H1 (cell line): Measurements from ENCODE around the gene RNF145. TPM values are rescaled to one million over a fixed set of nuclear protein-coding genes. Genes with fewer than 3 reads are reported as not detected.

Source experiments
- CTCF ChIA-PET: fragments of 300-600 bp; sonication (Branson Sonifier 250); formaldehyde crosslinking; loops from one replicate; lab custom pipeline; 2021; ENCODE audit not compliant: partially characterized antibody; lab: Charles Lee
- POLR2A ChIA-PET: fragments of 300-600 bp; sonication (Branson Sonifier 250); formaldehyde crosslinking; loops from one replicate; lab custom pipeline; 2021; ENCODE audit warnings: inconsistent platforms; ENCODE audit not compliant: partially characterized antibody; lab: Charles Lee
- DNase-seq, 2 experiments: peaks; one replicate each; pipeline versions ENCODE4 v3.0.0 to v3.0.0-alpha.2; 2010 to 2022; ENCODE audit warnings: low spot score in 2 of 2, low read depth in 1 of 2, mixed read lengths in 1 of 2
- FAIRE-seq: peaks from 2 replicates; lab custom pipeline; 2011; peaks lifted over from hg19 to GRCh38; lab: Jason Lieb, UNC
- H2AFZ ChIP-seq: 2 replicates; pipeline ENCODE4 v1.8.1; 2012; ENCODE audit warnings: low read length, inconsistent platforms
- H2AK5ac ChIP-seq: 2 replicates; pipeline ENCODE4 v1.6.1; 2013; ENCODE audit warnings: low read depth, low read length
- H2BK120ac ChIP-seq: replicated peaks from 2 replicates; pipeline ENCODE3; 2013; ENCODE audit warnings: low read depth, low read length, inconsistent platforms
- H2BK12ac ChIP-seq: 2 replicates; pipeline ENCODE4 v1.6.1; 2013; ENCODE audit warnings: low read depth, low read length
- H2BK15ac ChIP-seq: 2 replicates; pipeline ENCODE4 v1.6.1; 2013; ENCODE audit warnings: low read length
- H2BK20ac ChIP-seq: 2 replicates; pipeline ENCODE4 v1.6.1; 2013; ENCODE audit warnings: low read length
- H2BK5ac ChIP-seq: 2 replicates; pipeline ENCODE4 v1.6.1; 2013; ENCODE audit warnings: low read depth, low read length
- H3K14ac ChIP-seq: 2 replicates; pipeline ENCODE4 v1.6.1; 2013; ENCODE audit warnings: inconsistent platforms; ENCODE audit not compliant: insufficient read length
- H3K18ac ChIP-seq: 2 replicates; pipeline ENCODE4 v1.6.1; 2013; ENCODE audit warnings: low read length; ENCODE audit errors: extremely low read depth
- H3K23ac ChIP-seq: 2 replicates; pipeline ENCODE4 v1.6.1; 2013; ENCODE audit warnings: inconsistent platforms; ENCODE audit not compliant: insufficient read length
- H3K23me2 ChIP-seq: 2 replicates; pipeline ENCODE4 v1.6.1; 2013; ENCODE audit warnings: low read depth, low read length
- H3K27ac ChIP-seq: 2 replicates; pipeline ENCODE4 v1.6.1; 2011; ENCODE audit warnings: low read depth, low read length, inconsistent platforms
- H3K27me3 ChIP-seq, 4 experiments: replicated peaks in 1 of 4; 1 replicate in 1 of 4; 2 replicates in 3 of 4; pipeline versions ENCODE4 v1.6.1 to v1.8.1; 2011 to 2013; ENCODE audit warnings: low read length in 3 of 4, mild to moderate bottlenecking in 3 of 4, inconsistent platforms in 2 of 4, mixed read lengths in 2 of 4, moderate library complexity in 1 of 4; ENCODE audit not compliant: control insufficient read depth in 3 of 4, insufficient read depth in 3 of 4; ENCODE audit errors: extremely low read depth in 1 of 4
- H3K36me3 ChIP-seq, 4 experiments: 2 replicates each; pipeline versions ENCODE4 v1.6.1 to v1.8.1; 2011 to 2013; ENCODE audit warnings: mild to moderate bottlenecking in 4 of 4, low read length in 3 of 4, moderate library complexity in 2 of 4, control low read depth in 1 of 4, inconsistent platforms in 1 of 4; ENCODE audit not compliant: insufficient read depth in 4 of 4, control insufficient read depth in 2 of 4
- H3K4ac ChIP-seq: replicated peaks from 2 replicates; pipeline ENCODE3; 2013; ENCODE audit warnings: low read length, low read depth, mixed read lengths, inconsistent platforms; ENCODE audit not compliant: insufficient read length
- H3K4me1 ChIP-seq, 4 experiments: replicated peaks in 1 of 4; 1 replicate in 1 of 4; 2 replicates in 3 of 4; pipeline versions ENCODE4 v1.6.1 to v1.8.1; 2011 to 2013; ENCODE audit warnings: low read length in 3 of 4, inconsistent platforms in 2 of 4, mixed read lengths in 1 of 4; ENCODE audit not compliant: insufficient read depth in 4 of 4, control insufficient read depth in 3 of 4
- H3K4me2 ChIP-seq, 2 experiments: 2 replicates each; pipeline versions ENCODE4 v1.6.1 to v1.8.1; 2011 to 2013; ENCODE audit warnings: low read depth in 2 of 2, low read length in 2 of 2, control low read depth in 1 of 2, inconsistent platforms in 1 of 2, mild to moderate bottlenecking in 1 of 2; ENCODE audit not compliant: insufficient read depth in 1 of 2
- H3K4me3 ChIP-seq, 4 experiments: fragments of 200-600, 300-600 bp in 1 of 4; sonication (generic), shearing (Covaris generic), sonication (Bioruptor Twin) in 1 of 4; 2 replicates each; pipeline versions ENCODE4 v1.5.1 to v1.8.1; 2011 to 2016; ENCODE audit warnings: low read length in 4 of 4, low read depth in 3 of 4, control low read depth in 2 of 4, inconsistent platforms in 2 of 4, mild to moderate bottlenecking in 2 of 4, mixed read lengths in 1 of 4, moderate library complexity in 1 of 4; ENCODE audit not compliant: insufficient read depth in 2 of 4; ENCODE audit errors: extremely low read depth in 1 of 4
- H3K56ac ChIP-seq: replicated peaks from 2 replicates; pipeline ENCODE3; 2013; ENCODE audit warnings: low read depth, mild to moderate bottlenecking, mixed read lengths, low read length, inconsistent platforms; ENCODE audit not compliant: insufficient read length
- H3K79me1 ChIP-seq: 2 replicates; pipeline ENCODE4 v1.6.1; 2013; ENCODE audit warnings: low read depth, low read length, control low read depth
- H3K79me2 ChIP-seq, 2 experiments: 2 replicates each; pipeline versions ENCODE4 v1.6.1 to v1.8.1; 2012 to 2013; ENCODE audit warnings: low read length in 2 of 2, mild to moderate bottlenecking in 2 of 2, inconsistent platforms in 1 of 2; ENCODE audit not compliant: insufficient read depth in 2 of 2, control insufficient read depth in 1 of 2
- H3K9ac ChIP-seq, 4 experiments: replicated peaks in 1 of 4; 1 replicate in 1 of 4; 2 replicates in 3 of 4; pipeline versions ENCODE4 v1.6.1 to v1.8.1; 2011 to 2013; ENCODE audit warnings: low read depth in 3 of 4, low read length in 3 of 4, control low read depth in 2 of 4, mild to moderate bottlenecking in 2 of 4, moderate library complexity in 2 of 4, inconsistent platforms in 1 of 4; ENCODE audit errors: extremely low read depth in 1 of 4
- H3K9me3 ChIP-seq, 2 experiments: 2 replicates each; pipeline versions ENCODE4 v1.6.1 to v1.8.1; 2012 to 2013; ENCODE audit warnings: mild to moderate bottlenecking in 2 of 2, moderate library complexity in 2 of 2, control low read depth in 1 of 2, inconsistent platforms in 1 of 2, low read depth in 1 of 2, low read length in 1 of 2, mixed read lengths in 1 of 2; ENCODE audit not compliant: insufficient read depth in 2 of 2
- H4K20me1 ChIP-seq, 2 experiments: replicated peaks in 1 of 2; 2 replicates each; pipeline versions ENCODE3 to v1.8.1; 2011 to 2013; ENCODE audit warnings: inconsistent platforms in 2 of 2, low read length in 2 of 2, mild to moderate bottlenecking in 1 of 2; ENCODE audit not compliant: insufficient read depth in 2 of 2, control insufficient read depth in 1 of 2
- H4K5ac ChIP-seq: 2 replicates; pipeline ENCODE4 v1.6.1; 2013; ENCODE audit warnings: low read length, low read depth, mixed read lengths, inconsistent platforms; ENCODE audit not compliant: insufficient read length
- H4K8ac ChIP-seq: 2 replicates; pipeline ENCODE4 v1.8.0; 2013; ENCODE audit warnings: mild to moderate bottlenecking, moderate library complexity, low read length, inconsistent platforms; ENCODE audit not compliant: insufficient read depth; ENCODE audit errors: extremely low read depth
- H4K91ac ChIP-seq: replicated peaks from 2 replicates; pipeline ENCODE3; 2013; ENCODE audit warnings: low read length, mixed read lengths, inconsistent platforms; ENCODE audit not compliant: insufficient read length
- BRCA1 ChIP-seq: IDR thresholded peaks from 2 replicates; pipeline ENCODE4 v1.6.1; 2012; ENCODE audit warnings: low read depth, low read length, improper control_type of control experiment
- SAP30 ChIP-seq: fragments of 300-600 bp; sonication (generic); IDR thresholded peaks from 2 replicates; pipeline ENCODE4 v1.7.1; 2012; ENCODE audit warnings: low read length, moderate library complexity, mild to moderate bottlenecking, inconsistent platforms; ENCODE audit not compliant: insufficient read depth, insufficient replicate concordance
- SIN3A ChIP-seq, 2 experiments: IDR thresholded peaks in 1 of 2; conservative IDR thresholded peaks in 1 of 2; 2 replicates each; pipeline ENCODE4 v1.6.1; 2011 to 2012; ENCODE audit warnings: low read length in 2 of 2, improper control_type of control experiment in 1 of 2, low read depth in 1 of 2, mild to moderate bottlenecking in 1 of 2
- TEAD4 ChIP-seq: IDR thresholded peaks from 2 replicates; pipeline ENCODE4 v1.6.1; 2012; ENCODE audit warnings: low read depth, low read length, inconsistent platforms, mixed read lengths
- WGBS, 2 experiments: shearing (Covaris generic) in 1 of 2; methylation state at CpG; one replicate each; pipeline versions ENCODE4 v1.1.6 to v1.1.7; 2013 to 2015; ENCODE audit warnings: low lambda C conversion rate in 2 of 2, mixed read lengths in 2 of 2, inconsistent platforms in 1 of 2, low coverage in 1 of 2, missing lambda C conversion rate in 1 of 2; ENCODE audit not compliant: insufficient replicate concordance in 2 of 2, insufficient coverage in 1 of 2, insufficient read length in 1 of 2; ENCODE audit errors: extremely low coverage in 1 of 2, missing lambda C conversion rate in 1 of 2; 5-methylcytosine and 5-hydroxymethylcytosine counted together
- long read RNA-seq, 2 experiments: library from RNA in 1 of 2; library from capped mRNA in 1 of 2; stranded (forward); transcript quantifications; one replicate each; pipeline ENCODE4 v2.0.0, GENCODE V29; 2021; ENCODE audit warnings: inconsistent platforms in 1 of 2
- polyA minus RNA-seq, 3 experiments: library from RNA; depleted of rRNA, polyadenylated mRNA; stranded (reverse); fragments of >200 nt; gene quantifications; 1 replicate in 2 of 3; 2 replicates in 1 of 3; pipeline ENCODE4 v1.2.3, GENCODE V29; 2011
- polyA plus RNA-seq, 7 experiments: library from polyadenylated mRNA; depleted of rRNA in 3 of 7; stranded (reverse) in 5 of 7; unstranded in 2 of 7; fragments of >200 nt in 5 of 7; fragments of 200-250 nt in 2 of 7; gene quantifications; 1 replicate in 5 of 7; 2 replicates in 1 of 7; 4 replicates in 1 of 7; pipeline versions ENCODE4 v1.2.1 to v1.2.3, GENCODE V29; 2011 to 2013; ENCODE audit warnings: missing spikeins in 2 of 7, mixed read lengths in 2 of 7
- total RNA-seq: library from RNA; stranded (reverse); fragmentation: NEBNext Ultra II Directional; extraction: Animal tissue kit (Norgen Biotek cat#: 25700); gene quantifications from 2 replicates; pipeline ENCODE4 v1.2.1, GENCODE V29; 2021

Gene RNF145, protein sequence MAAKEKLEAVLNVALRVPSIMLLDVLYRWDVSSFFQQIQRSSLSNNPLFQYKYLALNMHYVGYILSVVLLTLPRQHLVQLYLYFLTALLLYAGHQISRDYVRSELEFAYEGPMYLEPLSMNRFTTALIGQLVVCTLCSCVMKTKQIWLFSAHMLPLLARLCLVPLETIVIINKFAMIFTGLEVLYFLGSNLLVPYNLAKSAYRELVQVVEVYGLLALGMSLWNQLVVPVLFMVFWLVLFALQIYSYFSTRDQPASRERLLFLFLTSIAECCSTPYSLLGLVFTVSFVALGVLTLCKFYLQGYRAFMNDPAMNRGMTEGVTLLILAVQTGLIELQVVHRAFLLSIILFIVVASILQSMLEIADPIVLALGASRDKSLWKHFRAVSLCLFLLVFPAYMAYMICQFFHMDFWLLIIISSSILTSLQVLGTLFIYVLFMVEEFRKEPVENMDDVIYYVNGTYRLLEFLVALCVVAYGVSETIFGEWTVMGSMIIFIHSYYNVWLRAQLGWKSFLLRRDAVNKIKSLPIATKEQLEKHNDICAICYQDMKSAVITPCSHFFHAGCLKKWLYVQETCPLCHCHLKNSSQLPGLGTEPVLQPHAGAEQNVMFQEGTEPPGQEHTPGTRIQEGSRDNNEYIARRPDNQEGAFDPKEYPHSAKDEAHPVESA
- total RNA-seq (70.9 and 72.5 TPM in 2 replicates), polyA plus RNA-seq (2011; rRNA removed) (24.4 and 34.2 TPM in 2 replicates), polyA minus RNA-seq (2011; rRNA and poly(A)+ RNA removed) (46.5 and 60.2 TPM in 2 replicates)
- polyA plus RNA-seq (2011; cell fraction: cytosol; rRNA removed): 29.9 TPM
- 11.1 TPM for polyA plus RNA-seq (2011; cell fraction: nucleus; rRNA removed)
- polyA plus RNA-seq (2012, experiment 1 of 2): 44.0 to 60.3 TPM (median 46.9 TPM) in 4 replicates
- polyA plus RNA-seq (2012, experiment 2 of 2): 7.7 TPM
- 42.1 TPM for polyA plus RNA-seq (2013, experiment 1 of 2)
- polyA plus RNA-seq (2013, experiment 2 of 2): 48.5 TPM
- polyA minus RNA-seq (2011; cell fraction: cytosol; rRNA and poly(A)+ RNA removed): 22.0 TPM
- polyA minus RNA-seq (2011; cell fraction: nucleus; rRNA and poly(A)+ RNA removed): 21.1 TPM
- long read RNA-seq, experiment 1, transcript RNF145-204 (2 exons, 1,940 nt): minor isoform, 5 of 76 reads
- long read RNA-seq, experiment 1, transcript RNF145-202 (11 exons, 3,613 nt): major isoform, 18 of 76 reads
- long read RNA-seq, experiment 1, partial matches to known transcripts: 11 of 76 reads
- long read RNA-seq, experiment 1, other reads (novel, unspliced or antisense): 42 of 76 reads
- long read RNA-seq, experiment 2, partial matches to known transcripts: 0 of 6 reads
- long read RNA-seq, experiment 2, other reads (novel, unspliced or antisense): 6 of 6 reads

DNA sequence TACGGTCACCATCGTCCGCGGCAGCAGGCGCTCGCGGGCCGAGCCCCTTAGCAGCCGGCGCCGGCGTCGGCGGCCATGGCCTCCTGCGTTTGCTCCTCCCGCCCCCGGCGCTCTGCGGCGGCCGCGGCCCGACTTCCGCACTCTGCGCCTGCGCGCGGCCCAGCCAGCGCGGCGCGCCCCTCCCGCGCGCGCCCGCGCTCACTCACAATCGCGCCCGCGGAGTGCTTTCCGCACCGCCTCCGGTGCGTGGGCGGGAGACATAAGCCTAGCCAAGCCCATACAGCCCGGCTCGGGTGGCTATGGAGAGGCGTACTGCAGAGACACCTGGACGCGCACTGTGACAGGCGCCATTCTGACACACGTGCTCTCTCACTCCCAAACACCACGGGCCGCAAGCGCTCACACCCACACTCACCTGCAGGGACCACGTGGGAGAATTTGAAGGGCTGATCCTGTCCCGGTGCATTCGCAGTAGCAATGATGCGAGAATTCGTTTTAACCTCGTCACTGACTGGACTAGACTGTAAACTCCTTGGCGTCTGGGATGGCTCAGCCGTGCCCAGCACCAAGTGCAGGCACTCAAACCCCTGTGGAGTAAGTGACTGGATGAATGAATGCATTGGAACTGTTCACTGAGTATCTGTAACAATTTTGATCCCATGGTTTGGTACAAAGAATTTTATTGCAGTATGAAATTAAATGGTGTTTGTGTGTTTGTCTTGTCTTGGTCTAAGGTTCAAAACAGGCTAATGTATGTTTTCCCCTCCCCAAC lies at the start of gene RNF145:
Gene RNF145 (minus strand): TSS at position 116 of the 772 bp plus-strand sequence. CDS start 5,936 bp downstream, outside the sequence.
- Histone ChIP-seq H3K23ac (no peak within 1 kb of the TSS), H4K20me1 (peaks cover 2 to 4% of the 10 kb centered on the region in 2 experiments), H2BK15ac (peak within 1 kb of the TSS; percentile 96; the same call in 1 of the 2 replicates), H3K9ac (peak within 1 kb of the TSS; percentile 64 to 89 (median 80)), H2BK20ac (0 out of 2 replicates have a peak within 1 kb of the TSS, but pooled peaks have one; percentile 34), H3K4me1 (peaks cover 2 to 9% (median 4%) of the 10 kb centered on the region in 4 experiments; a peak in 5 of 7 replicates), H3K4ac (peak within 1 kb of the TSS; percentile 5), H3K4me3 (peak within 1 kb of the TSS; percentile 86 to 95 (median 90)), H2AK5ac (peak within 1 kb of the TSS; percentile 60; the same call in 1 of the 2 replicates), H4K91ac (peak within 1 kb of the TSS; percentile 52), H3K27me3 (peaks cover 0 to 5% (median 1%) of the 10 kb centered on the region in 4 experiments; a peak in 3 of 7 replicates), H3K36me3 (no peaks in the 10 kb centered on the region), H3K27ac (peak within 1 kb of the TSS; percentile 69), H3K9me3 (no peaks in the 10 kb centered on the region), H3K56ac (peak within 1 kb of the TSS; percentile 74), H2AFZ (peak within 1 kb of the TSS; percentile 90), H2BK5ac (peak within 1 kb of the TSS; percentile 80; the same call in 1 of the 2 replicates), H2BK12ac (peak within 1 kb of the TSS; percentile 86), H3K23me2 (peaks cover 21% of the 10 kb centered on the region), H3K14ac (no peak within 1 kb of the TSS), H4K8ac (peak within 1 kb of the TSS; percentile 88), H4K5ac (peak within 1 kb of the TSS; percentile 79), H3K79me1 (no peaks in the 10 kb centered on the region; the same call in 1 of the 2 replicates), H2BK120ac (peak within 1 kb of the TSS; percentile 29), H3K4me2 (peak within 1 kb of the TSS; percentile 84 to 96), H3K18ac (peak within 1 kb of the TSS; percentile 99), H3K79me2 (peaks cover 0 to 39% of the 10 kb centered on the region in 2 experiments; a peak in 3 of 4 replicates)
- FAIRE-seq (no peak), DNase-seq (peak in 1 of 2 experiments; percentile 78)
- POLR2A ChIA-PET: interaction anchor here (0.6 to 1.1 kb wide), 2 partner anchors 12 to 865 kb away, joined by 4 read pairs; no protein-coding TSS in a partner anchor
- 2% methylated on average over 27 of the region's 65 CpGs; no CpG with 5 or more reads in 1 of the 2 experiments for WGBS, 2 experiments
- CTCF ChIA-PET: interaction anchor here (1.3 to 1.4 kb wide), 2 partner anchors 51 to 107 kb away, joined by 3 to 5 read pairs; no protein-coding TSS in a partner anchor
- TF ChIP-seq SAP30 (peak; percentile 75), SIN3A (conservative IDR thresholded peaks at IDR 0.05 in 1 of 2, IDR thresholded peaks at IDR 0.05 in 1 of 2; ENCODE audit: low read depth in 1 of 2, low read length in 2 of 2) (peak; percentile 85 to 86; a peak in 3 of 4 replicates), TEAD4 (no peak), BRCA1 (no peak)
